ENCODE data around the gene MUC12. TPM values are rescaled to one million over a fixed set of nuclear protein-coding genes. Genes with fewer than 3 reads are reported as not detected.
"Not testable (repeated sequence)": the region's sequence is repeated elsewhere in the genome, so short reads cannot be mapped to it uniquely, and the experiment has no call there.

Gene MUC12
- polyA plus RNA-seq, 1 donor (not counting 4 experiments of a cell fraction or from before 2014, with no cell fraction given) = 0.24 TPM

GRCh38 chr7:101058355-101058754 lies 89.0 kb downstream of the MUC12 start:
- H3K4me2 ChIP-seq (ENCODE audit: control insufficient read depth, extremely low read depth, insufficient read depth, low read depth, low read length) = no peak overlapping the region
- no peak overlapping the region for H2AFZ ChIP-seq (ENCODE audit: control insufficient read depth, low read length)
- TF ChIP-seq EZH2 (IDR thresholded peaks at IDR 0.05; ENCODE audit: low read length) = no peak
- H3K36me3 ChIP-seq (ENCODE audit: control insufficient read depth in 2 of 2, extremely low read depth in 1 of 2, insufficient read depth in 2 of 2, low read length in 2 of 2) = no peaks in the 10 kb centered on the region
- no peaks in the 10 kb centered on the region for H3K4me1 ChIP-seq (ENCODE audit: control insufficient read depth, extremely low read depth, insufficient read depth, low read length)
- no peaks in the 10 kb centered on the region for H4K20me1 ChIP-seq (ENCODE audit: control insufficient read depth, extremely low read depth, insufficient read depth, low read length)
- no peak overlapping the region for H3K4me3 ChIP-seq (ENCODE audit: control insufficient read depth in 2 of 3, extremely low read depth in 1 of 3, insufficient read depth in 2 of 3, low read depth in 1 of 3, low read length in 3 of 3)
- H3K9me1 ChIP-seq (ENCODE audit: control insufficient read depth, extremely low read depth, insufficient read depth, low read length) = no peaks in the 10 kb centered on the region
- H3K79me2 ChIP-seq (ENCODE audit: control insufficient read depth, insufficient read depth, low read length) = no peaks in the 10 kb centered on the region
- no peaks in the 10 kb centered on the region for H3K9me3 ChIP-seq (ENCODE audit: control insufficient read depth, low read depth, low read length)
- DNase-seq (ENCODE audit: low read depth, low spot score) = peak; percentile 11
- no peak overlapping the region for H3K27ac ChIP-seq (ENCODE audit: control insufficient read depth, insufficient read depth, low read length)
- FAIRE-seq = no peak
- dilution Hi-C loops (cut with MboI; ENCODE audit: extremely low pct_ligation_motif_present, low sequenced_read_pairs) = no loop called here
- H3K27me3 ChIP-seq (ENCODE audit: control insufficient read depth, extremely low read depth, insufficient read depth, low read length) = no peaks in the 10 kb centered on the region
- H3K9ac ChIP-seq (ENCODE audit: control insufficient read depth, extremely low read depth, insufficient read depth, low read length) = no peak overlapping the region

GRCh38 chr7:101059620-101059942 lies 90.2 kb downstream of the MUC12 start:
- Histone ChIP-seq H3K27ac (ENCODE audit: control insufficient read depth, insufficient read depth, low read length) (no peak overlapping the region), H3K79me2 (ENCODE audit: control insufficient read depth, insufficient read depth, low read length) (no peaks in the 10 kb centered on the region), H3K4me1 (ENCODE audit: control insufficient read depth, extremely low read depth, insufficient read depth, low read length) (no peaks in the 10 kb centered on the region), H3K9ac (ENCODE audit: control insufficient read depth, extremely low read depth, insufficient read depth, low read length) (no peak overlapping the region), H3K4me2 (ENCODE audit: control insufficient read depth, extremely low read depth, insufficient read depth, low read depth, low read length) (no peak overlapping the region), H3K36me3 (ENCODE audit: control insufficient read depth in 2 of 2, extremely low read depth in 1 of 2, insufficient read depth in 2 of 2, low read length in 2 of 2) (no peaks in the 10 kb centered on the region), H3K27me3 (ENCODE audit: control insufficient read depth, extremely low read depth, insufficient read depth, low read length) (peaks cover 3% of the 10 kb centered on the region), H4K20me1 (ENCODE audit: control insufficient read depth, extremely low read depth, insufficient read depth, low read length) (no peaks in the 10 kb centered on the region), H3K4me3 (ENCODE audit: control insufficient read depth in 2 of 3, extremely low read depth in 1 of 3, insufficient read depth in 2 of 3, low read depth in 1 of 3, low read length in 3 of 3) (no peak overlapping the region), H2AFZ (ENCODE audit: control insufficient read depth, low read length) (no peak overlapping the region), H3K9me3 (ENCODE audit: control insufficient read depth, low read depth, low read length) (no peaks in the 10 kb centered on the region), H3K9me1 (ENCODE audit: control insufficient read depth, extremely low read depth, insufficient read depth, low read length) (no peaks in the 10 kb centered on the region)
- FAIRE-seq (no peak), DNase-seq (ENCODE audit: low read depth, low spot score) (no peak)
- dilution Hi-C loops (cut with MboI; ENCODE audit: extremely low pct_ligation_motif_present, low sequenced_read_pairs) = no loop called here
- TF ChIP-seq CTCF (optimal IDR thresholded peaks at IDR 0.05 in 1 of 3, IDR thresholded peaks at IDR 0.05 in 1 of 3, conservative IDR thresholded peaks at IDR 0.05 in 1 of 3; ENCODE audit: extremely low read depth in 1 of 3, insufficient read depth in 2 of 3, low read length in 3 of 3) (no peak), EZH2 (IDR thresholded peaks at IDR 0.05; ENCODE audit: low read length) (no peak)

GRCh38 chr7:101060992-101061391 lies 91.6 kb downstream of the MUC12 start:
- Histone ChIP-seq H4K20me1 (ENCODE audit: control insufficient read depth, extremely low read depth, insufficient read depth, low read length) (no peaks in the 10 kb centered on the region), H3K4me2 (ENCODE audit: control insufficient read depth, extremely low read depth, insufficient read depth, low read depth, low read length) (no peak overlapping the region), H3K79me2 (ENCODE audit: control insufficient read depth, insufficient read depth, low read length) (no peaks in the 10 kb centered on the region), H3K36me3 (ENCODE audit: control insufficient read depth in 2 of 2, extremely low read depth in 1 of 2, insufficient read depth in 2 of 2, low read length in 2 of 2) (no peaks in the 10 kb centered on the region), H3K27me3 (ENCODE audit: control insufficient read depth, extremely low read depth, insufficient read depth, low read length) (peaks cover 3% of the 10 kb centered on the region), H3K4me1 (ENCODE audit: control insufficient read depth, extremely low read depth, insufficient read depth, low read length) (no peaks in the 10 kb centered on the region), H2AFZ (ENCODE audit: control insufficient read depth, low read length) (no peak overlapping the region), H3K9me3 (ENCODE audit: control insufficient read depth, low read depth, low read length) (no peaks in the 10 kb centered on the region), H3K4me3 (ENCODE audit: control insufficient read depth in 2 of 3, extremely low read depth in 1 of 3, insufficient read depth in 2 of 3, low read depth in 1 of 3, low read length in 3 of 3) (no peak overlapping the region), H3K27ac (ENCODE audit: control insufficient read depth, insufficient read depth, low read length) (no peak overlapping the region), H3K9ac (ENCODE audit: control insufficient read depth, extremely low read depth, insufficient read depth, low read length) (no peak overlapping the region), H3K9me1 (ENCODE audit: control insufficient read depth, extremely low read depth, insufficient read depth, low read length) (no peaks in the 10 kb centered on the region)
- FAIRE-seq (no peak), DNase-seq (ENCODE audit: low read depth, low spot score) (no peak)
- dilution Hi-C loops (cut with MboI; ENCODE audit: extremely low pct_ligation_motif_present, low sequenced_read_pairs) = no loop called here
- TF ChIP-seq CTCF (optimal IDR thresholded peaks at IDR 0.05 in 1 of 3, IDR thresholded peaks at IDR 0.05 in 1 of 3, conservative IDR thresholded peaks at IDR 0.05 in 1 of 3; ENCODE audit: extremely low read depth in 1 of 3, insufficient read depth in 2 of 3, low read length in 3 of 3) (no peak), EZH2 (IDR thresholded peaks at IDR 0.05; ENCODE audit: low read length) (no peak)

- H3K4me3 ChIP-seq (ENCODE audit: control insufficient read depth in 2 of 3, extremely low read depth in 1 of 3, insufficient read depth in 2 of 3, low read depth in 1 of 3, low read length in 3 of 3); H4K20me1 ChIP-seq (ENCODE audit: control insufficient read depth, extremely low read depth, insufficient read depth, low read length); H3K79me2 ChIP-seq (ENCODE audit: control insufficient read depth, insufficient read depth, low read length); H3K4me2 ChIP-seq (ENCODE audit: control insufficient read depth, extremely low read depth, insufficient read depth, low read depth, low read length); dilution Hi-C loops (cut with MboI; ENCODE audit: extremely low pct_ligation_motif_present, low sequenced_read_pairs); H3K9me3 ChIP-seq (ENCODE audit: control insufficient read depth, low read depth, low read length); FAIRE-seq; H3K9me1 ChIP-seq (ENCODE audit: control insufficient read depth, extremely low read depth, insufficient read depth, low read length); H2AFZ ChIP-seq (ENCODE audit: control insufficient read depth, low read length); DNase-seq (ENCODE audit: low read depth, low spot score); H3K9ac ChIP-seq (ENCODE audit: control insufficient read depth, extremely low read depth, insufficient read depth, low read length); H3K4me1 ChIP-seq (ENCODE audit: control insufficient read depth, extremely low read depth, insufficient read depth, low read length); H3K27me3 ChIP-seq (ENCODE audit: control insufficient read depth, extremely low read depth, insufficient read depth, low read length); H3K36me3 ChIP-seq (ENCODE audit: control insufficient read depth in 2 of 2, extremely low read depth in 1 of 2, insufficient read depth in 2 of 2, low read length in 2 of 2); H3K27ac ChIP-seq (ENCODE audit: control insufficient read depth, insufficient read depth, low read length): not testable (repeated sequence)
Observed at GRCh38 chr7:101064176-101064550, 94.8 kb downstream of the MUC12 start.

Measured in keratinocyte (primary cell).